Breast epithelium (tissue), 4 donors: ENCODE data around the gene ELAC2. TPM values are rescaled to one million over a fixed set of nuclear protein-coding genes. Genes with fewer than 3 reads are reported as not detected.

Experiments used
- DNase-seq, 2 donors: peaks; one replicate each; pipeline ENCODE4 v3.0.0-alpha.2; 2019; ENCODE audit warnings: low spot score in 2 of 2
- H3K27ac ChIP-seq, 2 donors: fragments of 200-600 bp; sonication (generic) in 1 of 2; one replicate each; pipeline ENCODE4 v1.5.1; 2016 to 2019; ENCODE audit warnings: mild to moderate bottlenecking in 1 of 2
- H3K27me3 ChIP-seq, 2 donors: fragments of 200-600 bp; sonication (generic) in 1 of 2; one replicate each; pipeline versions ENCODE4 v1.5.1 to v1.6.0; 2017 to 2019; ENCODE audit warnings: control low read depth in 1 of 2, mild to moderate bottlenecking in 1 of 2
- H3K36me3 ChIP-seq: fragments of 200-600 bp; one replicate; pipeline ENCODE4 v1.5.1; 2019
- H3K4me1 ChIP-seq, 2 donors: fragments of 200-600 bp; sonication (generic); one replicate each; pipeline ENCODE4 v1.5.1; 2016 to 2019; ENCODE audit warnings: control low read depth in 1 of 2
- H3K4me3 ChIP-seq, 3 donors: fragments of 200-600 bp; sonication (generic); 1 replicate in 2 of 3; 2 replicates in 1 of 3; pipeline ENCODE4 v1.5.1; 2016 to 2019; ENCODE audit warnings: mild to moderate bottlenecking in 3 of 3, moderate library complexity in 2 of 3
- H3K9me3 ChIP-seq, 2 donors: fragments of 200-600 bp; sonication (generic) in 1 of 2; one replicate each; pipeline ENCODE4 v1.5.1; 2016 to 2019; ENCODE audit warnings: control low read depth in 1 of 2
- POLR2A ChIP-seq: fragments of 450-650 bp; IDR thresholded peaks from one replicate; pipeline ENCODE4 v1.6.1; 2016; ENCODE audit warnings: antibody characterized with exemption, mild to moderate bottlenecking, moderate library complexity
- POLR2AphosphoS5 ChIP-seq, 3 donors: sonication (generic); formaldehyde crosslinking; IDR thresholded peaks; one replicate each; pipeline ENCODE4 v1.6.1; 2017; ENCODE audit warnings: antibody characterized with exemption in 3 of 3
- intact Hi-C: fragments of 100-400 bp; cut with DNase I; formaldehyde crosslinking; loops from one replicate; pipeline ENCODE4 v1.15.1; 2023; ENCODE audit warnings: low total_unique reads
- total RNA-seq, 3 donors: library from RNA; depleted of rRNA; stranded (reverse); fragments of >200 nt; gene quantifications; one replicate each; pipeline ENCODE4 v1.1.0, GENCODE V29; 2016
- TF ChIP-seq, protein P1 (sequence below), 3 donors: fragments of 450-650 bp; IDR thresholded peaks; one replicate each; pipeline ENCODE4 v1.5.1; 2016 to 2017; ENCODE audit warnings: antibody characterized with exemption in 3 of 3, mild to moderate bottlenecking in 3 of 3, moderate library complexity in 3 of 3

ELAC2 gene
- total RNA-seq, 3 donors from 2014 or later, result 67.2 to 83.0 (median 76.4) TPM

DNA sequence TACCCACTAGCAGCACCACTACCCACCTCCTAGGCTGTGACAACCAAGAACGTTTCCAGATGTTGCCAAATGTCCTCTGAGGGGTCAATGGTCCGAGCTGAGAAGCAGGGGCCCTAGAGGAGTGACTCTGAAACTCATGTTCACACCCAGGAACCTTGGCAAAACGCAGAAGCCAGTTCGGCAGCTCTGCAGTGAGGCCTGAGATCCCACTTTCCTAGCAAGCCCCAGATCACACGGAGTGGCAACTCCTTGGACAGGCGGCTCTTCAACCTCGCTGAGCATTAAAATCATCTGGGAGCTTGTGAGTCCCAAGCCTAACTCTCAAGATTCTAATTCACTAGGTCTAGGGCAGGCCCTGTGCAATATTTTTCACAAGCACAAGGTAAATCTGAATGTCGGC, 17.3 kb downstream of the ELAC2 start:
- H3K4me1 ChIP-seq, result no peaks in the 10 kb centered on the region
- H3K27ac ChIP-seq, result no peak overlapping the region
- no peak for DNase-seq
- H3K27me3 ChIP-seq, result no peaks in the 10 kb centered on the region
- TF ChIP-seq, protein P1, sequence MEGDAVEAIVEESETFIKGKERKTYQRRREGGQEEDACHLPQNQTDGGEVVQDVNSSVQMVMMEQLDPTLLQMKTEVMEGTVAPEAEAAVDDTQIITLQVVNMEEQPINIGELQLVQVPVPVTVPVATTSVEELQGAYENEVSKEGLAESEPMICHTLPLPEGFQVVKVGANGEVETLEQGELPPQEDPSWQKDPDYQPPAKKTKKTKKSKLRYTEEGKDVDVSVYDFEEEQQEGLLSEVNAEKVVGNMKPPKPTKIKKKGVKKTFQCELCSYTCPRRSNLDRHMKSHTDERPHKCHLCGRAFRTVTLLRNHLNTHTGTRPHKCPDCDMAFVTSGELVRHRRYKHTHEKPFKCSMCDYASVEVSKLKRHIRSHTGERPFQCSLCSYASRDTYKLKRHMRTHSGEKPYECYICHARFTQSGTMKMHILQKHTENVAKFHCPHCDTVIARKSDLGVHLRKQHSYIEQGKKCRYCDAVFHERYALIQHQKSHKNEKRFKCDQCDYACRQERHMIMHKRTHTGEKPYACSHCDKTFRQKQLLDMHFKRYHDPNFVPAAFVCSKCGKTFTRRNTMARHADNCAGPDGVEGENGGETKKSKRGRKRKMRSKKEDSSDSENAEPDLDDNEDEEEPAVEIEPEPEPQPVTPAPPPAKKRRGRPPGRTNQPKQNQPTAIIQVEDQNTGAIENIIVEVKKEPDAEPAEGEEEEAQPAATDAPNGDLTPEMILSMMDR (IDR thresholded peaks at IDR 0.05), result no peak
- TF ChIP-seq POLR2A (no peak), POLR2AphosphoS5 (IDR thresholded peaks at IDR 0.05) (no peak)
- H3K4me3 ChIP-seq, result no peak overlapping the region
- intact Hi-C loops, result no loop called here
- no peaks in the 10 kb centered on the region for H3K9me3 ChIP-seq
- peaks cover 17% of the 10 kb centered on the region for H3K36me3 ChIP-seq

DNA sequence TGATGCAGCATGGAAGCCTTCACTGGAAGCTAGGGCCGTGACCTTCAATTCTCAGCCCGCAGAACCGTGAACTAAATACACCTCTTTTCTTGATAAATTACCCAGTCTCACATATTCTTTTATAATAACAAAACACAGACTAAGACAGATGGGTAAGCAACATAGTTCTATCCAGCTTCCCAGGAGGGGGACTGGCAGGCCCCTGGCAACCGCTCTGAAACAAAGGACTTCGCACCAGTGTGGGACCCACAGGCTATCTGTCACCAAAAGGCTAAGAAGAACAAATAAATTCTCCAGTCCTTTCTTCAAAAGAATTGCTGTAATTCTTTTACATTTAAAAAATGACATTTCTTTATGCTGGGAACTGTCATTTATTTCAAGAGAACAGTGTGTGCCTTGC, 19.0 kb downstream of the ELAC2 start:
- DNase-seq, result no peak
- intact Hi-C loops, result loop anchor here (10.0 kb wide), 1 partner anchor 1454 kb away; no protein-coding TSS in a partner anchor

DNA sequence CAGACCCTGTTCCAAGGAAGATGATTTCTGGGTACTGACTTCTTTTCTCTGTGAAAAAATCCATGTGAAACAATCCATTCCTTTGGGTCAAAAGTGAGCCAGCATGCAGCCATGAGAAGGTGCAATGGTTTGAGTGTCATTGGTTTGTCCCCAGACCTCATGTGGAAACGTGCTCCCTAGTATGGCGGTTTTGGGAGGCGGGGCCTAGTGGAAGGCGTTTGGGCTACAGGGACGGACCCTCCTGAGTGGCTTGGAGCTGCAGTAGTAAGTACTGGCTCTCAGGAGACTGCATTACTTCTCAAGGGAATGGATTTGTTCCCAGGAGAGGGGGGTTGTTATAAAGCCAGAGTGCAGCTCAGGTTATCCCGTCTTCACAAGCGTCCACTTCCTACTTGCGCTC, 19.4 kb downstream of the ELAC2 start:
- Histone ChIP-seq H3K9me3 (no peaks in the 10 kb centered on the region), H3K27me3 (no peaks in the 10 kb centered on the region), H3K4me1 (no peaks in the 10 kb centered on the region), H3K4me3 (no peak overlapping the region), H3K27ac (no peak overlapping the region), H3K36me3 (peaks cover 20% of the 10 kb centered on the region)
- intact Hi-C loops, result loop anchor here (10.0 kb wide), 1 partner anchor 1454 kb away; no protein-coding TSS in a partner anchor
- DNase-seq, result no peak
- TF ChIP-seq POLR2AphosphoS5 (IDR thresholded peaks at IDR 0.05), result no peak
- no peak for TF ChIP-seq POLR2A
- TF ChIP-seq, protein P1 (IDR thresholded peaks at IDR 0.05), result no peak

More for the DNA sequence above, 19.0 kb downstream of the ELAC2 start:
- H3K36me3 ChIP-seq, result peaks cover 20% of the 10 kb centered on the region
- H3K9me3 ChIP-seq, result no peaks in the 10 kb centered on the region
- H3K4me3 ChIP-seq, result no peak overlapping the region
- H3K4me1 ChIP-seq, result no peaks in the 10 kb centered on the region
- H3K27me3 ChIP-seq, result no peaks in the 10 kb centered on the region
- no peak overlapping the region for H3K27ac ChIP-seq
- TF ChIP-seq, protein P1 (IDR thresholded peaks at IDR 0.05), result no peak
- TF ChIP-seq POLR2A (no peak), POLR2AphosphoS5 (IDR thresholded peaks at IDR 0.05) (no peak)

DNA sequence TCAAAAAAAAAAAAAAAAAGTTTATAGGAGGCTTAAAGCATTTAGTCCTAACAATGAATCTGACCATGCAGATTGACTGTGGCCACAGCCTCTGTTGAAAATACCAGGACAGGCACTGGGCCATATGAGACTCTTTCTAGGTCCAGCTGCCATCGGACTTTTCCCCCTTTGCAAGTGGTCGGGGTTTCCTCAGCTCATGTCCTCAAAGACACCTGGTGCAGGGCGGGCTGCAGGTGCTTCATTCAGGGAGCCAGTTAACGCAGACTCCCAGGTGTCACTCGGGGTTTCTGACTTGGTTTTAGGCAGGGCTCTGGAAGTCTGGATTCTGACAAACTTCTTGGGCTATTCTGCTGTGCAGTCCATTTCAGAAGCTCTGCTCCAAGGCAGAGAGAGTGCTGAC, 20.9 kb downstream of the ELAC2 start:
- no peak overlapping the region for H3K27ac ChIP-seq
- intact Hi-C loops, result loop anchor here (10.0 kb wide), 1 partner anchor 1452 kb away; no protein-coding TSS in a partner anchor
- no peaks in the 10 kb centered on the region for H3K9me3 ChIP-seq
- H3K36me3 ChIP-seq, result peaks cover 27% of the 10 kb centered on the region
- DNase-seq, result no peak
- no peak overlapping the region for H3K4me3 ChIP-seq
- H3K4me1 ChIP-seq, result no peaks in the 10 kb centered on the region
- TF ChIP-seq POLR2AphosphoS5 (IDR thresholded peaks at IDR 0.05), result no peak
- no peak for TF ChIP-seq POLR2A
- TF ChIP-seq, protein P1 (IDR thresholded peaks at IDR 0.05), result no peak
- no peaks in the 10 kb centered on the region for H3K27me3 ChIP-seq

DNA sequence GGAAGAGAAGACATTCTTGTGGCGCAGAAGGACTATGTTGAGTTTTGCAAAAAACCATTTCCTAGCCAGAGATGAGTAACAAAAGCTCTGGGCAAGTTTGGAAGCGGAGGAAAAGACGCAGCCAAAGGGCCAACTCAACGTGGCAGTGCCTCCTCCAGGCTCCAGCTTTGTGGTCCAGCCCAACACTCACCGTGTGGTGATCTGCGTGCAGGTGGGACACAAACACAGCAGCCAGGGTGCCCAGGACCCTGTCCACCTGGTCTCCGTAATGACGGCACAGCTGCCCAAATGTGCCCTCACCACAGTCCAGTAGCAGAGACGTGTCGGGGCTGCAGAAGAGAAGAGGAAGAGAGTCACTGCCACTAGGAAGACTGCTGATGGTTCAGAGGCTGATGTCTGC, 21.5 kb downstream of the ELAC2 start:
- TF ChIP-seq, protein P1 (IDR thresholded peaks at IDR 0.05), result no peak
- TF ChIP-seq POLR2A (no peak), POLR2AphosphoS5 (IDR thresholded peaks at IDR 0.05) (no peak)
- DNase-seq, result no peak
- no peak overlapping the region for H3K4me3 ChIP-seq
- intact Hi-C loops, result loop anchor here (10.0 kb wide), 1 partner anchor 1452 kb away; no protein-coding TSS in a partner anchor
- no peaks in the 10 kb centered on the region for H3K27me3 ChIP-seq
- no peak overlapping the region for H3K27ac ChIP-seq
- H3K4me1 ChIP-seq, result no peaks in the 10 kb centered on the region
- H3K36me3 ChIP-seq, result peaks cover 27% of the 10 kb centered on the region
- H3K9me3 ChIP-seq, result no peaks in the 10 kb centered on the region
